UCSD-AML1 (cell line): ENCODE measurements around the gene UHRF2.

Experiments
- DNase-seq: peaks from one replicate; lab custom pipeline; 2025; ENCODE audit not compliant: unreplicated experiment; lab: John Stamatoyannopoulos, UW

UHRF2 gene

DNA sequence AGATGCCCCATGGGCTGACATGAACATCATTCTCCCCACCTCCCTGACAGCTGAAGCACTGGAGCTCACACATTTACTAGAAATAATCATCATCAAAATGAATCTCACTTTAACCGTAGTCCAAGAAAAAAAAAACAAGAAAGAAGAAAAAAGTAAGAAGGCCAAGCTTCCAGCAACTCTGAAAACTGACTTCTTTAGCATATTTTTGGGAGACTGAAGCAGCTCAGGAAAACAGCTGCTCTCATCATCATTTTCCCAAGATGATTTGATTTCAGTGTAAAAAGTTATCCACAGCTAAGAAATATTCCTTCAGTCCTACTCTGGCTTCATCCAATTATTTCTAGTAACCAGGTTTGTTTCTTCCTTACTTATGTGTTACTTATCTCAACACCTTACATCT lies 140.9 kb downstream of the UHRF2 start:
- no peak for DNase-seq
